SJCRH30 (cell line): ENCODE measurements around the gene COX10. TPM values are rescaled to one million over a fixed set of nuclear protein-coding genes. Genes with fewer than 3 reads are reported as not detected.
"Not testable (repeated sequence)": the region's sequence is repeated elsewhere in the genome, so short reads cannot be mapped to it uniquely, and the experiment has no call there.

Experiments used
- DNase-seq, 2 experiments: peaks; one replicate each; pipeline ENCODE4 v3.0.0-alpha.2; 2015 to 2020
- H3K27ac ChIP-seq: fragments of 250-450 bp; sonication (Bioruptor Pico); 2 replicates; pipeline ENCODE4 v1.5.1; 2020; ENCODE audit warnings: mild to moderate bottlenecking, moderate library complexity
- H3K27me3 ChIP-seq: fragments of 250-450 bp; sonication (Bioruptor Pico); 2 replicates; pipeline ENCODE4 v1.5.1; 2020; ENCODE audit warnings: mild to moderate bottlenecking, moderate library complexity
- H3K36me3 ChIP-seq: fragments of 250-450 bp; sonication (Bioruptor Pico); 2 replicates; pipeline ENCODE4 v1.5.1; 2020; ENCODE audit warnings: mild to moderate bottlenecking, moderate library complexity
- H3K4me1 ChIP-seq: fragments of 250-450 bp; sonication (Bioruptor Pico); 2 replicates; pipeline ENCODE4 v1.5.1; 2020; ENCODE audit warnings: mild to moderate bottlenecking, moderate library complexity
- H3K4me3 ChIP-seq: fragments of 250-450 bp; sonication (Bioruptor Pico); 2 replicates; pipeline ENCODE4 v1.5.1; 2020; ENCODE audit warnings: mild to moderate bottlenecking, moderate library complexity
- H3K9me3 ChIP-seq: fragments of 250-450 bp; sonication (Bioruptor Pico); replicated peaks from 2 replicates; pipeline ENCODE4 v1.5.1; 2020; ENCODE audit warnings: mild to moderate bottlenecking, moderate library complexity
- total RNA-seq: library from RNA; depleted of rRNA; stranded (reverse); fragments of >200 nt; shearing (Covaris generic); gene quantifications from 2 replicates; pipeline ENCODE4 v1.2.3, GENCODE V29; 2014; rRNA removed

The COX10 gene
- total RNA-seq, 1 experiment from 2014 or later: 105 TPM

- not testable (repeated sequence) for H3K9me3 ChIP-seq, H3K4me3 ChIP-seq, H3K4me1 ChIP-seq, H3K27ac ChIP-seq, H3K36me3 ChIP-seq, H3K27me3 ChIP-seq
- DNase-seq: peak in 1 of 2 experiments; percentile 58
Measured at GRCh38 chr17:14236032-14236431, 166.7 kb downstream of the COX10 start.

- not testable (repeated sequence) for H3K4me1 ChIP-seq, H3K4me3 ChIP-seq, H3K27ac ChIP-seq, H3K27me3 ChIP-seq, H3K9me3 ChIP-seq, H3K36me3 ChIP-seq
- peak in 1 of 2 experiments; percentile 5 for DNase-seq
Measured at GRCh38 chr17:14236762-14237161, 167.5 kb downstream of the COX10 start, which contains the start of gene CDRT15. Gene CDRT15 (minus strand): TSS chr17:14236862. CDS start chr17:14236833, 29 bp downstream.

GRCh38 chr17:14239271-14239670 lies 170.0 kb downstream of the COX10 start:
- H3K27me3 ChIP-seq, H3K4me3 ChIP-seq, H3K9me3 ChIP-seq, H3K36me3 ChIP-seq, DNase-seq, H3K4me1 ChIP-seq, H3K27ac ChIP-seq: not testable (repeated sequence)

- H3K4me1 ChIP-seq: no peaks in the 10 kb centered on the region
- no peaks in the 10 kb centered on the region for H3K9me3 ChIP-seq
- H3K4me3 ChIP-seq: no peak overlapping the region
- H3K27me3 ChIP-seq: no peaks in the 10 kb centered on the region
- DNase-seq: peak in 1 of 2 experiments; percentile 1
- H3K36me3 ChIP-seq: no peaks in the 10 kb centered on the region
- H3K27ac ChIP-seq: no peak overlapping the region
Measured at GRCh38 chr17:14245002-14245401, 175.7 kb downstream of the COX10 start.

- Histone ChIP-seq H3K27me3 (no peaks in the 10 kb centered on the region), H3K4me1 (no peaks in the 10 kb centered on the region), H3K9me3 (no peaks in the 10 kb centered on the region), H3K36me3 (no peaks in the 10 kb centered on the region), H3K4me3 (no peak overlapping the region), H3K27ac (no peak overlapping the region)
- DNase-seq: no peak
Measured at GRCh38 chr17:14245629-14246028, 176.3 kb downstream of the COX10 start.

Other genes starting within 250 kb of the COX10 start
- 0.36 and 0.66 TPM in 2 replicates for gene CDRT15, start 167.4 kb downstream of the COX10 start, total RNA-seq
- 41.5 and 44.8 TPM in 2 replicates for gene HS3ST3B1, start 231.6 kb downstream of the COX10 start, total RNA-seq